ENCODE data around the gene SYCE1L.

The SYCE1L gene

GRCh38 chr16:77190190-77190477, 9.1 kb upstream of the SYCE1L start:
- no peak for TF ChIP-seq CTCF (IDR thresholded peaks at IDR 0.05; ENCODE audit: extremely low read depth, insufficient read depth, missing control alignments)
- in situ Hi-C loops (cut with MboI; ENCODE audit: low pct_unique_long_range_greater_than_20kb, low sequenced_read_pairs, unreplicated experiment), result loop anchor here (25.0 kb wide), 1 partner anchor 1403 kb away; no protein-coding TSS in a partner anchor
- no peak for DNase-seq (ENCODE audit: low spot score)

GRCh38 chr16:77190478-77191258, 8.5 kb upstream of the SYCE1L start, which contains the start of gene MON1B:
Gene MON1B, plus strand, starts transcription at chr16:77191190. Its CDS starts 296 bp downstream, at chr16:77191486.
- no peak for TF ChIP-seq CTCF (IDR thresholded peaks at IDR 0.05; ENCODE audit: extremely low read depth, insufficient read depth, missing control alignments)
- peak; percentile 96 for DNase-seq (ENCODE audit: low spot score)
- in situ Hi-C loops (cut with MboI; ENCODE audit: low pct_unique_long_range_greater_than_20kb, low sequenced_read_pairs, unreplicated experiment), result loop anchor here (25.0 kb wide), 1 partner anchor 1403 kb away; no protein-coding TSS in a partner anchor

- in situ Hi-C loops (cut with MboI; ENCODE audit: low pct_unique_long_range_greater_than_20kb, low sequenced_read_pairs, unreplicated experiment), result loop anchor here (25.0 kb wide), 1 partner anchor 1404 kb away; no protein-coding TSS in a partner anchor
- no peak for TF ChIP-seq CTCF (IDR thresholded peaks at IDR 0.05; ENCODE audit: extremely low read depth, insufficient read depth, missing control alignments)
- no peak for DNase-seq (ENCODE audit: low spot score)
These were observed 7.8 kb upstream of the SYCE1L start for GRCh38 chr16:77191259-77191969.

- TF ChIP-seq CTCF (IDR thresholded peaks at IDR 0.05; ENCODE audit: extremely low read depth, insufficient read depth, missing control alignments), result no peak
- in situ Hi-C loops (cut with MboI; ENCODE audit: low pct_unique_long_range_greater_than_20kb, low sequenced_read_pairs, unreplicated experiment), result loop anchor here (25.0 kb wide), 1 partner anchor 1406 kb away; no protein-coding TSS in a partner anchor
- DNase-seq (ENCODE audit: low spot score), result no peak
These were observed 5.8 kb upstream of the SYCE1L start for GRCh38 chr16:77193377-77193776.

- in situ Hi-C loops (cut with MboI; ENCODE audit: low pct_unique_long_range_greater_than_20kb, low sequenced_read_pairs, unreplicated experiment), result loop anchor here (25.0 kb wide), 1 partner anchor 1407 kb away; no protein-coding TSS in a partner anchor
- no peak for TF ChIP-seq CTCF (IDR thresholded peaks at IDR 0.05; ENCODE audit: extremely low read depth, insufficient read depth, missing control alignments)
- DNase-seq (ENCODE audit: low spot score), result no peak
These were observed 4.6 kb upstream of the SYCE1L start for GRCh38 chr16:77194295-77195231.

GRCh38 chr16:77195411-77195810, 3.8 kb upstream of the SYCE1L start:
- in situ Hi-C loops (cut with MboI; ENCODE audit: low pct_unique_long_range_greater_than_20kb, low sequenced_read_pairs, unreplicated experiment), result loop anchor here (25.0 kb wide), 1 partner anchor 1408 kb away; no protein-coding TSS in a partner anchor
- no peak for TF ChIP-seq CTCF (IDR thresholded peaks at IDR 0.05; ENCODE audit: extremely low read depth, insufficient read depth, missing control alignments)
- DNase-seq (ENCODE audit: low spot score), result no peak

Measured in GM13977 (cell line).